Chondrocyte (in vitro differentiated cells): ENCODE results near the gene IL1F10. TPM values are rescaled to one million over a fixed set of nuclear protein-coding genes. Genes with fewer than 3 reads are reported as not detected.

Source experiments
- DNase-seq: peaks from one replicate; pipeline ENCODE4 v3.0.0; 2021; ENCODE audit warnings: mixed read lengths, low spot score
- H3K27ac Mint-ChIP-seq: one replicate; pipeline ENCODE4 v1.8.0; 2021; ENCODE audit warnings: mild to moderate bottlenecking, moderate library complexity, mixed read lengths; ENCODE audit not compliant: unreplicated experiment
- H3K27me3 Mint-ChIP-seq: 2 replicates; pipeline ENCODE4 v1.8.0; 2021; ENCODE audit warnings: low read depth, mixed read lengths
- H3K36me3 Mint-ChIP-seq: 2 replicates; pipeline ENCODE4 v1.8.0; 2021; ENCODE audit warnings: low read depth, mixed read lengths
- H3K4me1 Mint-ChIP-seq: 2 replicates; pipeline ENCODE4 v1.8.0; 2021; ENCODE audit warnings: low read depth, mild to moderate bottlenecking, mixed read lengths
- H3K4me3 Mint-ChIP-seq: one replicate; pipeline ENCODE4 v1.8.0; 2021; ENCODE audit warnings: mild to moderate bottlenecking, moderate library complexity, mixed read lengths; ENCODE audit not compliant: unreplicated experiment
- H3K9me3 Mint-ChIP-seq: 2 replicates; pipeline ENCODE4 v1.8.0; 2021; ENCODE audit warnings: low read depth, mixed read lengths
- CTCF ChIP-seq: fragments of 200-600 bp; sonication (generic); IDR thresholded peaks from 2 replicates; pipeline ENCODE4 v1.5.0; 2021; ENCODE audit warnings: antibody characterized with exemption, mild to moderate bottlenecking, moderate library complexity
- total RNA-seq: library from RNA; stranded (reverse); gene quantifications from 3 replicates; pipeline ENCODE4 v1.2.1, GENCODE V29; 2021

IL1F10 gene
- total RNA-seq, 1 donor from 2014 or later = not detected

- DNase-seq = no peak
- TF ChIP-seq CTCF = no peak
- peaks cover 48% of the 10 kb centered on the region for H3K27me3 Mint-ChIP-seq
- H3K36me3 Mint-ChIP-seq = no peaks in the 10 kb centered on the region
- no peak overlapping the region for H3K4me3 Mint-ChIP-seq
- H3K9me3 Mint-ChIP-seq = peaks cover 5% of the 10 kb centered on the region
- no peaks in the 10 kb centered on the region for H3K4me1 Mint-ChIP-seq
- H3K27ac Mint-ChIP-seq = no peak overlapping the region
Observed at GRCh38 chr2:113038291-113038690, 29.5 kb upstream of the IL1F10 start.

- Mint-ChIP-seq H3K36me3 (no peaks in the 10 kb centered on the region), H3K27me3 (peaks cover 46% of the 10 kb centered on the region), H3K9me3 (peaks cover 5% of the 10 kb centered on the region), H3K27ac (no peak overlapping the region), H3K4me1 (no peaks in the 10 kb centered on the region), H3K4me3 (no peak overlapping the region)
- DNase-seq = no peak
- no peak for TF ChIP-seq CTCF
Observed at GRCh38 chr2:113039158-113039557, 28.6 kb upstream of the IL1F10 start.

- H3K9me3 Mint-ChIP-seq = peaks cover 5% of the 10 kb centered on the region
- no peaks in the 10 kb centered on the region for H3K36me3 Mint-ChIP-seq
- DNase-seq = no peak
- no peak overlapping the region for H3K27ac Mint-ChIP-seq
- no peaks in the 10 kb centered on the region for H3K4me1 Mint-ChIP-seq
- no peak overlapping the region for H3K4me3 Mint-ChIP-seq
- no peak for TF ChIP-seq CTCF
- peaks cover 44% of the 10 kb centered on the region for H3K27me3 Mint-ChIP-seq
Observed at GRCh38 chr2:113039719-113040118, 28.1 kb upstream of the IL1F10 start.

- Mint-ChIP-seq H3K27ac (no peak overlapping the region), H3K36me3 (no peaks in the 10 kb centered on the region), H3K9me3 (peaks cover 5% of the 10 kb centered on the region), H3K4me1 (no peaks in the 10 kb centered on the region), H3K4me3 (no peak overlapping the region), H3K27me3 (peaks cover 46% of the 10 kb centered on the region)
- TF ChIP-seq CTCF = no peak
- DNase-seq = no peak
Observed at GRCh38 chr2:113041871-113042270, 25.9 kb upstream of the IL1F10 start.

- no peaks in the 10 kb centered on the region for H3K4me1 Mint-ChIP-seq
- H3K9me3 Mint-ChIP-seq = peaks cover 8% of the 10 kb centered on the region
- no peaks in the 10 kb centered on the region for H3K36me3 Mint-ChIP-seq
- TF ChIP-seq CTCF = no peak
- DNase-seq = no peak
- H3K27me3 Mint-ChIP-seq = peaks cover 38% of the 10 kb centered on the region
- H3K27ac Mint-ChIP-seq = no peak overlapping the region
- no peak overlapping the region for H3K4me3 Mint-ChIP-seq
Observed at GRCh38 chr2:113046465-113046864, 21.3 kb upstream of the IL1F10 start.
